SK-N-SH (cell line): ENCODE measurements around the gene B3GALT6. TPM values are rescaled to one million over a fixed set of nuclear protein-coding genes. Genes with fewer than 3 reads are reported as not detected.

ENCODE experiments used
- CTCF ChIA-PET: fragments of 300-600, 350-600 bp; formaldehyde crosslinking; extraction: SDS; loops from one replicate; lab custom pipeline; 2021; lab: Yijun Ruan, JAX
- POLR2A ChIA-PET: fragments of 350-600 bp; sonication (Branson Sonifier 250); formaldehyde crosslinking; extraction: SDS; loops from one replicate; lab custom pipeline; 2020; ENCODE audit warnings: antibody characterized with exemption, inconsistent platforms; lab: Yijun Ruan, JAX
- DNase-seq: peaks from one replicate; pipeline ENCODE4 v3.0.0; 2012
- H2AFZ ChIP-seq: fragments of 200-600 bp; sonication (generic); 2 replicates; pipeline ENCODE4 v1.8.1; 2016; ENCODE audit warnings: antibody characterized with exemption, mild to moderate bottlenecking, low read depth
- H3F3A ChIP-seq: fragments of 200-600 bp; sonication (generic); replicated peaks from 2 replicates; pipeline ENCODE3; 2016; ENCODE audit warnings: antibody characterized with exemption, mild to moderate bottlenecking; ENCODE audit not compliant: insufficient read depth
- H3K27ac ChIP-seq, 2 experiments: fragments of 200-500 bp in 1 of 2; fragments of 200-600 bp in 1 of 2; sonication (Bioruptor generic) in 1 of 2; sonication (generic), shearing (Covaris generic) in 1 of 2; 2 replicates each; pipeline versions ENCODE4 v1.5.1 to v1.6.1; 2014 to 2016; ENCODE audit warnings: low read depth in 2 of 2, inconsistent platforms in 1 of 2, low read length in 1 of 2, mild to moderate bottlenecking in 1 of 2, mixed read lengths in 1 of 2
- H3K27me3 ChIP-seq: fragments of 200-600 bp; sonication (generic), shearing (Covaris generic); 2 replicates; pipeline ENCODE4 v1.6.1; 2016; ENCODE audit warnings: mixed run types; ENCODE audit not compliant: insufficient read depth
- H3K36me3 ChIP-seq, 2 experiments: fragments of 200-500 bp in 1 of 2; fragments of 200-600 bp in 1 of 2; sonication (Bioruptor generic) in 1 of 2; sonication (generic) in 1 of 2; replicated peaks in 1 of 2; 2 replicates each; pipeline versions ENCODE3 to v1.5.1; 2014 to 2016; ENCODE audit warnings: low read length in 1 of 2, mild to moderate bottlenecking in 1 of 2; ENCODE audit not compliant: insufficient read depth in 2 of 2, control insufficient read depth in 1 of 2
- H3K4me1 ChIP-seq, 2 experiments: fragments of 200-500 bp in 1 of 2; fragments of 200-600 bp in 1 of 2; sonication (Bioruptor generic) in 1 of 2; sonication (generic), shearing (Covaris generic) in 1 of 2; 2 replicates each; pipeline versions ENCODE4 v1.5.1 to v1.6.1; 2014 to 2016; ENCODE audit warnings: low read depth in 1 of 2, low read length in 1 of 2, mixed run types in 1 of 2; ENCODE audit not compliant: insufficient read depth in 2 of 2, control insufficient read depth in 1 of 2
- H3K4me2 ChIP-seq: fragments of 200-600 bp; sonication (generic), shearing (Covaris generic); 2 replicates; pipeline ENCODE4 v1.6.1; 2017; ENCODE audit warnings: mixed run types
- H3K4me3 ChIP-seq, 2 experiments: fragments of 200-500 bp in 1 of 2; fragments of 200-600 bp in 1 of 2; sonication (Bioruptor generic) in 1 of 2; sonication (generic), shearing (Covaris generic) in 1 of 2; 2 replicates each; pipeline versions ENCODE4 v1.5.1 to v1.8.1; 2014 to 2016; ENCODE audit warnings: low read depth in 2 of 2, inconsistent platforms in 1 of 2, low read length in 1 of 2, mild to moderate bottlenecking in 1 of 2, mixed read lengths in 1 of 2, moderate library complexity in 1 of 2
- H3K79me2 ChIP-seq: fragments of 200-600 bp; sonication (generic); 2 replicates; pipeline ENCODE4 v1.8.1; 2017; ENCODE audit warnings: mild to moderate bottlenecking; ENCODE audit not compliant: insufficient read depth
- H3K9ac ChIP-seq: fragments of 200-600 bp; sonication (generic); 2 replicates; pipeline ENCODE4 v1.6.1; 2017; ENCODE audit warnings: mixed run types
- H3K9me2 ChIP-seq: fragments of 200-600 bp; sonication (generic); 2 replicates; pipeline ENCODE4 v1.6.1; 2017; ENCODE audit warnings: mixed run types
- H3K9me3 ChIP-seq: fragments of 200-600 bp; sonication (generic); 2 replicates; pipeline ENCODE4 v1.6.1; 2017; ENCODE audit warnings: mixed run types, mild to moderate bottlenecking, moderate library complexity
- H4K20me1 ChIP-seq: fragments of 200-600 bp; sonication (generic); 2 replicates; pipeline ENCODE4 v1.6.1; 2017; ENCODE audit warnings: mild to moderate bottlenecking, mixed run types; ENCODE audit not compliant: insufficient read depth
- ELF1 ChIP-seq: IDR thresholded peaks from 2 replicates; pipeline ENCODE4 v1.4.0; 2012
- EZH2phosphoT487 ChIP-seq: fragments of 200-600 bp; sonication (generic); IDR thresholded peaks from 2 replicates; pipeline ENCODE4 v1.6.1; 2017; ENCODE audit warnings: low read depth, mixed run types, mild to moderate bottlenecking, antibody characterized with exemption, moderate library complexity, borderline replicate concordance
- FOXJ3 ChIP-seq: sonication (generic); formaldehyde crosslinking; IDR thresholded peaks from 2 replicates; pipeline ENCODE4 v1.5.1; 2020; ENCODE audit warnings: mild to moderate bottlenecking, missing genetic modification reagents
- FOXM1 ChIP-seq: IDR thresholded peaks from 2 replicates; pipeline ENCODE4 v1.4.0; 2012; ENCODE audit warnings: low read depth, mild to moderate bottlenecking
- IRF3 ChIP-seq: fragments of 150-350 bp; IDR thresholded peaks from 2 replicates; pipeline ENCODE4 v1.6.1; 2016; ENCODE audit warnings: mild to moderate bottlenecking, low read depth, low read length
- MAX ChIP-seq: IDR thresholded peaks from 2 replicates; pipeline ENCODE4 v1.4.0; 2012; ENCODE audit warnings: low read depth
- MEF2A ChIP-seq: IDR thresholded peaks from 2 replicates; pipeline ENCODE4 v1.4.0; 2012; ENCODE audit warnings: low read depth, borderline replicate concordance
- MXI1 ChIP-seq: IDR thresholded peaks from 2 replicates; pipeline ENCODE4 v1.6.1; 2012; ENCODE audit warnings: mild to moderate bottlenecking, low read depth, low read length, improper control_type of control experiment
- NFIC ChIP-seq: IDR thresholded peaks from 2 replicates; pipeline ENCODE4 v1.4.0; 2012; ENCODE audit warnings: borderline replicate concordance
- RAD21 ChIP-seq: IDR thresholded peaks from 2 replicates; pipeline ENCODE4 v1.6.1; 2012; ENCODE audit warnings: mild to moderate bottlenecking, low read length
- REST ChIP-seq: IDR thresholded peaks from 2 replicates; pipeline ENCODE4 v1.6.1; 2012; ENCODE audit warnings: mild to moderate bottlenecking, low read depth, low read length, moderate library complexity
- RFX5 ChIP-seq: IDR thresholded peaks from 2 replicates; pipeline ENCODE4 v1.6.1; 2012; ENCODE audit warnings: mild to moderate bottlenecking, improper control_type of control experiment, low read length
- SIN3A ChIP-seq: IDR thresholded peaks from 2 replicates; pipeline ENCODE4 v1.6.1; 2012; ENCODE audit warnings: low read depth, mild to moderate bottlenecking, low read length, moderate library complexity, borderline replicate concordance
- USF1 ChIP-seq: IDR thresholded peaks from 2 replicates; pipeline ENCODE4 v1.4.0; 2012; ENCODE audit warnings: low read depth, borderline replicate concordance
- ZBTB33 ChIP-seq: IDR thresholded peaks from 2 replicates; pipeline ENCODE4 v1.4.0; 2012; ENCODE audit warnings: low read depth, borderline replicate concordance
- WGBS: methylation state at CpG from one replicate; pipeline ENCODE4 v1.1.6; 2017; ENCODE audit warnings: low lambda C conversion rate; 5-methylcytosine and 5-hydroxymethylcytosine counted together
- polyA plus RNA-seq, 3 experiments: library from polyadenylated mRNA; depleted of rRNA; stranded (reverse); fragments of >200 nt; gene quantifications; 2 replicates each; pipeline ENCODE4 v1.2.3, GENCODE V29; 2012

Gene B3GALT6
- polyA plus RNA-seq, 1 of the 3 experiments (the other 2 are of a cell fraction) = 38.8 TPM

DNA sequence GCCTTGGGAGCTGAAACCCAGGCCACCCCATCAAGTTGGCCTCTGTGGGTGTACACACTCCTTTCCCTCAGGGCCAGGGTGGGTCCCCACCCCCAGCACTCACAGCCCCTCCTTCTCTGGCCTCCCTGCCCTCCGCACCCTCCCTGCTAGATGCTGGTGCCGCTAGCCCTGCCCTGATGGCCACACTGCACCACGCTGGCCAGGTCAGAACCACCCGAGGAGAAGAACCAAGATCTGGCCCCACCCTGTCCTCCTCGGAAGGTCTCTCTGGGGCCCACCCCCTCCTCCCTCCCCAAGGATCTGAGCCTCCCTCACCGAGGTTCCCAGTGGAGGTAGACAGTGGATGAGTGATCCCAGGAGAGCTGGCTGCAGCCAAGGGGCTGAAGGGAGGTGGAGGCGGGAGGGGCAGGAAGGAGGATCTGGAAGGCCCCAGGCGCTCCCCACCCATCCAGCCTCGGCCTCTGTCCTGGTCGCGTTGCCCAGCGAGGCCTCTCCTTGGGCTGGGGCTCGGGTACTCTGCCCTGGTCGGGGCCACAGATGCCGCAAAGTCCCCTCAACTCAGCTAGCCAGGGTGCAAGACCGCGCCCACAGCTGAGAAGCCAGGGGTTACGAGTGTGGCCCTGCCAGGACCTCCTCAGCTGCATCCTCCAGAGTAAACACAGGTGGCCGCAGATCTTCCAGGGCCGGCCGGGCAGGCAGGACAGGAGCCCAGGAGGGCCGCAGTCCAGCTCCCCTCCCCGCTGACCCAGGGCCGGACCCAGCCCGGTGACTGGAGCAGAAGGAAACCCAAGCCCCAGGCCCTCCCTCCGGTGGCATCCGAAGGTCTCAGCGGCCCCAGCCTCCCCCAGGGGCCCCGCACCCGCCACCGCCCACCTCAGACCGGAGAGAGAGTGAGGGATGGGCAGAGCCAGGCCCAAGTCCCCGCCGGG, 5.2 kb downstream of the B3GALT6 start:
- Histone ChIP-seq H3K27me3 (no peaks in the 10 kb centered on the region), H3F3A (no peaks in the 10 kb centered on the region)
- POLR2A ChIA-PET = no interaction called here

More for the DNA sequence above, 5.2 kb downstream of the B3GALT6 start:
- TF ChIP-seq EZH2phosphoT487 (no peak), RAD21 (no peak), RFX5 (no peak), REST (no peak), FOXJ3 (CRISPR knock-in tag) (no peak), NFIC (no peak), IRF3 (no peak), ZBTB33 (no peak), MAX (no peak), USF1 (no peak), ELF1 (no peak), FOXM1 (no peak), MXI1 (no peak), MEF2A (no peak), SIN3A (no peak)
- TF ChIP-seq, all 33 proteins: peak for 0
- Histone ChIP-seq H3K36me3 (peaks cover 0 to 17% of the 10 kb centered on the region in 2 experiments), H3K9ac (no peak overlapping the region), H3K4me2 (no peak overlapping the region), H3K27ac (no peak overlapping the region), H3K4me3 (no peak overlapping the region), H4K20me1 (no peaks in the 10 kb centered on the region), H3K4me1 (peaks cover 0 to 29% of the 10 kb centered on the region in 2 experiments; a peak in 1 of 4 replicates), H3K9me2 (no peaks in the 10 kb centered on the region), H3K9me3 (no peaks in the 10 kb centered on the region), H2AFZ (no peak overlapping the region), H3K79me2 (peaks cover 21% of the 10 kb centered on the region)
- no peak for DNase-seq
- 82% methylated on average over 10 of the region's 34 CpGs for WGBS
- CTCF ChIA-PET = interaction anchor here (1.8 to 5.1 kb wide), 2 partner anchors 55 to 115 kb away, joined by 5 to 43 read pairs; no protein-coding TSS in a partner anchor
